HG03064 (cell line): ENCODE data around the gene ANTXR2.
"Not testable (repeated sequence)": the region's sequence is repeated elsewhere in the genome, so short reads cannot be mapped to it uniquely, and the experiment has no call there.

Experiments
- ATAC-seq: cut with Tn5 transposase; IDR thresholded peaks from one replicate; pipeline ENCODE4 v1.9.1; 2021; ENCODE audit warnings: low read depth; ENCODE audit not compliant: unreplicated experiment

ANTXR2 gene

GRCh38 chr4:79998201-79998600, 74.8 kb downstream of the ANTXR2 start:
- no peak for ATAC-seq

GRCh38 chr4:79996851-79997250, 76.2 kb downstream of the ANTXR2 start:
- ATAC-seq: no peak

GRCh38 chr4:79993476-79993875, 79.6 kb downstream of the ANTXR2 start:
- no peak for ATAC-seq

- no peak for ATAC-seq
Measured at GRCh38 chr4:79991601-79992000, 81.4 kb downstream of the ANTXR2 start.

GRCh38 chr4:79991100-79991499, 81.9 kb downstream of the ANTXR2 start:
- ATAC-seq: not testable (repeated sequence)

- no peak for ATAC-seq
Measured at GRCh38 chr4:79987401-79987800, 85.6 kb downstream of the ANTXR2 start.

GRCh38 chr4:79983431-79983830, 89.6 kb downstream of the ANTXR2 start:
- ATAC-seq: no peak

GRCh38 chr4:79982601-79983322, 90.3 kb downstream of the ANTXR2 start:
- no peak for ATAC-seq

- ATAC-seq: no peak
Measured at GRCh38 chr4:79980448-79980847, 92.6 kb downstream of the ANTXR2 start.

- ATAC-seq: no peak
Measured at GRCh38 chr4:79979785-79980437, 93.1 kb downstream of the ANTXR2 start.

- no peak for ATAC-seq
Measured at GRCh38 chr4:79977131-79977840, 95.7 kb downstream of the ANTXR2 start.

GRCh38 chr4:79964400-79965211, 108.4 kb downstream of the ANTXR2 start:
- no peak for ATAC-seq

GRCh38 chr4:79964020-79964399, 109.0 kb downstream of the ANTXR2 start:
- no peak for ATAC-seq

- ATAC-seq: no peak
Measured at GRCh38 chr4:79959652-79960051, 113.4 kb downstream of the ANTXR2 start.

GRCh38 chr4:79958466-79959264, 114.4 kb downstream of the ANTXR2 start:
- no peak for ATAC-seq

- no peak for ATAC-seq
Measured at GRCh38 chr4:79949178-79949577, 123.9 kb downstream of the ANTXR2 start.

- ATAC-seq: no peak
Measured at GRCh38 chr4:79948739-79949138, 124.3 kb downstream of the ANTXR2 start.

GRCh38 chr4:79948261-79948660, 124.8 kb downstream of the ANTXR2 start:
- no peak for ATAC-seq

- no peak for ATAC-seq
Measured at GRCh38 chr4:79947386-79947785, 125.6 kb downstream of the ANTXR2 start.

- ATAC-seq: no peak
Measured at GRCh38 chr4:79935274-79935673, 137.8 kb downstream of the ANTXR2 start.
